ENCODE measurements around the gene EFNA3.

DNA sequence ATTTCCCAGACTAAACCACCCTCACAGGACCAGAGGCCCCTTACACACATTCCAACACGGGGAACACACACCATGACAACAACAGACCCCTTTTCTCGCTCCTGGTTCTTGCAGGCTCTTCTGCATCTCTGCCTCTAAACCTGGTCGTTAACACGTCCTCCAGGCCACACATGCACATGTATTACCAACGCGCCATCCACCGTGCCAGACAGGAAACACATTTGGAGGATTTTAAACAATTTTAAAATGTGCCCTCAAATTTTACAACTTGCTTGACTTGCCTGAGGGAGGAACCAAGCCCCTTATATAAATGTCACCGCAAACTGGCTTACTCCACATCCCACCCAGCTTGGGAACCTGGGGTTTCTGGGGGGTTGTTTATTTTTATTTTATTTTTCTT, 32.2 kb downstream of the EFNA3 start:
- TF ChIP-seq RELA (CRISPR knock-in tag; IDR thresholded peaks at IDR 0.05; ENCODE audit: borderline replicate concordance) = no peak
- TF ChIP-seq, protein P1, sequence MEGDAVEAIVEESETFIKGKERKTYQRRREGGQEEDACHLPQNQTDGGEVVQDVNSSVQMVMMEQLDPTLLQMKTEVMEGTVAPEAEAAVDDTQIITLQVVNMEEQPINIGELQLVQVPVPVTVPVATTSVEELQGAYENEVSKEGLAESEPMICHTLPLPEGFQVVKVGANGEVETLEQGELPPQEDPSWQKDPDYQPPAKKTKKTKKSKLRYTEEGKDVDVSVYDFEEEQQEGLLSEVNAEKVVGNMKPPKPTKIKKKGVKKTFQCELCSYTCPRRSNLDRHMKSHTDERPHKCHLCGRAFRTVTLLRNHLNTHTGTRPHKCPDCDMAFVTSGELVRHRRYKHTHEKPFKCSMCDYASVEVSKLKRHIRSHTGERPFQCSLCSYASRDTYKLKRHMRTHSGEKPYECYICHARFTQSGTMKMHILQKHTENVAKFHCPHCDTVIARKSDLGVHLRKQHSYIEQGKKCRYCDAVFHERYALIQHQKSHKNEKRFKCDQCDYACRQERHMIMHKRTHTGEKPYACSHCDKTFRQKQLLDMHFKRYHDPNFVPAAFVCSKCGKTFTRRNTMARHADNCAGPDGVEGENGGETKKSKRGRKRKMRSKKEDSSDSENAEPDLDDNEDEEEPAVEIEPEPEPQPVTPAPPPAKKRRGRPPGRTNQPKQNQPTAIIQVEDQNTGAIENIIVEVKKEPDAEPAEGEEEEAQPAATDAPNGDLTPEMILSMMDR (IDR thresholded peaks at IDR 0.05) = no peak
- TF ChIP-seq NR1H2 (CRISPR knock-in tag; IDR thresholded peaks at IDR 0.05) = no peak
- no peak for TF ChIP-seq ZNF671 (CRISPR knock-in tag; IDR thresholded peaks at IDR 0.05)
- TF ChIP-seq IRF2 (CRISPR knock-in tag; IDR thresholded peaks at IDR 0.05; ENCODE audit: borderline replicate concordance, low read depth) = no peak
- no peak for TF ChIP-seq JUN (CRISPR knock-in tag; IDR thresholded peaks at IDR 0.05)
